ENCODE data around the gene MS4A5.

The MS4A5 gene

DNA sequence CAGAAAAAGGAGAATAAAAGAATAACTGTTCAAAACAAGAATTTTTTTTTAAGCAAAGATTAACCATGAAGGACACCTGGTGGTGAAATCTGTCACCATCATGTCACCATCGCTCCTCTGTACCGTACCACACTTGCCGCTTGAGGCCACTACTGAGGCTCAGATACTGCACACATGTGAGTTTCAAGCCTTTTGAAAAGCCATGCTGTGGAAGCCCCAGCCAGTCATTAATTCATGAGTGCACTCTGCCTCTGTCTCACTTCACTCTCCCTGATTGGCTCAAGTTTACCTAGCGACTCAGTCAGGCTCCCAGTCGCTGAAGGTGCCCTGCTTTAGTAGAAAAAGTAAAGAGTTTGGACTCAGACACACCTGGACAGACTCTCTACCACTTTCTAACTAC is 56.6 kb downstream of the MS4A5 start:
- peak; percentile 1 for DNase-seq

DNA sequence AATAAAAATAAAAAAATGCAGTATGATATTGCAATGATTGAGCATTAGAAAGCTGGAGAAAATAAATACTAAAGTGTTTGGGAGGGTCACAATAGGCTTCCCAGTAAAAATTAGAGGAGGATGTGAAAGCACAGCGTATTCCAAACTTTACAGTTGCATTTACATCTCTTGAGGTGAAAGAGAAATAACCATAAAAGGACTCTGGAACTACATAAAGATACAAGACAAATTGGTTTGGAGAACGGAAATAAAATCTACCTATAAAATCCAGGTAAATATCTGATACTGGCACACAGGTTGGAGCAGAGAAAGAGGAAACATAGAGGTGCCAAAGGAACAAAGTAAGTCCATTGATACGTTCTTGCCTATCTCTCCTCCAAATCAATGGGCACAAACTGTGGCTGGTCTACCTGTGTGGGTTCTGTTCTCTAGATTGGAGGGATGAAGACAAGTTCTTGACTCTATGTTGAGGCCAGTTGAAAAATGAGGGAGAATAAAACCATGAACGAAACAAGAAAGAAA is 63.2 kb downstream of the MS4A5 start, which contains the start of gene MS4A12:
TSS of gene MS4A12 (plus strand) at position 291 of the 522 bp plus-strand sequence. CDS start 4,541 bp downstream, outside the sequence.
- no peak for DNase-seq

DNA sequence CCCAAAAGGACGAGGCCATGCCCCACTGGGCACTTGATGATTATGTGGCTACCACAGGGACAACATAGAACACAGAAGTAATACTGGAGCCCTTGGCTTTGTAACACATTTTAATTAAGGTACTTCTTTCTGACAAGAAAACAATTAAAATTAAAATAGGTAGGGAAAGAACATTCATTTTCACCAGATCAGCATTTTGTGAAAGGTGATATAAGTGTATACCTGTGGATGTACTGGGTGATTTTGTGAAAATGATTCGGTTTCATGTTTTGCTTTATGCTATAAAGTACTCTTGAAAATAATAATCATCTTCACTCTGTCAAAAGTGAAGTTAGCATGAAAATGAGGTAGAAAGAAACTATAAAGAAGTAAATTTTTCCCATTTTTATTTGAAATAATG is 64.1 kb downstream of the MS4A5 start:
- no peak for DNase-seq
